GM19372 (cell line): Measurements from ENCODE around the gene LBX2.

Source experiments
- ATAC-seq: cut with Tn5 transposase; IDR thresholded peaks from one replicate; pipeline ENCODE4 v1.9.1; 2021; ENCODE audit warnings: mild to moderate bottlenecking, low read depth, moderate library complexity; ENCODE audit not compliant: unreplicated experiment

The LBX2 gene

DNA sequence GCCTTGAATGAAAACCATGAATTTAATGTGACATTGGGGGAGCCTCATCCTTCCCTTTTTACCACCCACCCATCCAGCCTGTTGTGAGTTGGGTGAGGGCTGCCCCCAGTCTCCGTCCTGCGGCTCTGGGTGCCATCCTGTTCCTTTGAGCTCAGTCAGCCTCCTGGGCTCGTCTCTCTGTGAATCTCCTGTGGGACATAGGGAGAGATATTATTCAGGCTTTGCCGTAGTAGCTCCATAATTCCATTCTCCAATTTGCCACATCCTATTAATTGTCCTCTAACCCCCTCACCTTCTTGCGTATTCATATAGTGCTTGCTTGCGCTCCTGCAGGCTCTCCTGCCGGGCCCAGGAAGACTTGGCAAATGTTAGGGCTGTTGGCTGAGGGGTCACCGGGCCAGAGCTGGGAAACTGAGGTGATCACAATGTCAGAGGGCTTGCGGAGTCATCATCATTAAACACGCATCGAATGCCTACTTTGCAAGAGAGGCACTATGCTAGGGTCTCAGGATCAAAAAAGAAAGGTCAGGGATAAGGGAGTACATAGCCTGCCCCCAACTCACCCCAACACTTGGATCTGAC, 27.3 kb upstream of the LBX2 start:
- ATAC-seq, result no peak

DNA sequence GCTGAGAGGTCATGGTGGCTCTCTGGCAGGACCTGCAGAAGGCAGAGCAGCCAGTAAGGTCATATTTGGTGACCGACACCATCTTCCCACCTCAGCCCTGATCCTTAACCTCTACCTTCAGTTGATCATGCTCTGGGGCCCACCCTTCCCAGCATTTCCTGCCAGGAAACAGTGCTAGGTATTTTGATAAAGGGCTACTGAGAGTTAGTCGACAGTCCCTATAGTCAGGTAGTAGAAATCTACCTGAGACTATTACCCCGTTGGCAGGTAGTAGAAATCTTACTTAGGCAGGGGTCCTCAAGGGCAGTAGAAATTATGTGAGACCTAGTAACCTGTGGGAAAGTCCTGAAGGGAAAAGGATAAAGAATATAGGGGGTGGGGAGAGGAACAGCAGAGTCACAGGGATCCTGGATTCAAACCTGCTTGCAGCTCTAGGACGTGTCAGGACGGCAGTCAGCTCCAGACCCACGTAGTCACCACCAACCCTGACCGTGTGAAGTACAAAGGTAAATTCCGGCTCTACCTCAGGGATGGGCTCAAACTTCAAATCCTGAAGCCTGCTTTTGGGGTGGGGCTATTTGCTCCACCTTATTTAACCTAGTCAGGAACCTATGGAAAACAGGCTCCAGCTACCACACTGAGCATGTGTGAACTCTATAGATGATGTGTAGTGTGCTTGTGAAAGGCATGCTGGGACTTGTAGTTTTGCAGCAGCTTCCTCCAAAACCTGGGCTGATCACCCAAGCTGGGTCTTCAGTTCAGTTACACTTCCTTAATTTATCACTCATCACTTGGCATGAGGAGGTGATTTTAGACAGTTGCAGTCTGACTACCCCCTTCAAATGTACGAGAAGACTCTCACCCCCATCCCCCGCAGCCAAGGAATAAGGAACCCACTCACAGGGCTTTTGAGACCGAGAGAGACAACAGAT, 26.6 kb upstream of the LBX2 start, which contains the start of gene DQX1:
DQX1 (minus strand) TSS at position 515 of the 932 bp plus-strand sequence; CDS start at position 13, 502 bp downstream.
- ATAC-seq, result no peak

DNA sequence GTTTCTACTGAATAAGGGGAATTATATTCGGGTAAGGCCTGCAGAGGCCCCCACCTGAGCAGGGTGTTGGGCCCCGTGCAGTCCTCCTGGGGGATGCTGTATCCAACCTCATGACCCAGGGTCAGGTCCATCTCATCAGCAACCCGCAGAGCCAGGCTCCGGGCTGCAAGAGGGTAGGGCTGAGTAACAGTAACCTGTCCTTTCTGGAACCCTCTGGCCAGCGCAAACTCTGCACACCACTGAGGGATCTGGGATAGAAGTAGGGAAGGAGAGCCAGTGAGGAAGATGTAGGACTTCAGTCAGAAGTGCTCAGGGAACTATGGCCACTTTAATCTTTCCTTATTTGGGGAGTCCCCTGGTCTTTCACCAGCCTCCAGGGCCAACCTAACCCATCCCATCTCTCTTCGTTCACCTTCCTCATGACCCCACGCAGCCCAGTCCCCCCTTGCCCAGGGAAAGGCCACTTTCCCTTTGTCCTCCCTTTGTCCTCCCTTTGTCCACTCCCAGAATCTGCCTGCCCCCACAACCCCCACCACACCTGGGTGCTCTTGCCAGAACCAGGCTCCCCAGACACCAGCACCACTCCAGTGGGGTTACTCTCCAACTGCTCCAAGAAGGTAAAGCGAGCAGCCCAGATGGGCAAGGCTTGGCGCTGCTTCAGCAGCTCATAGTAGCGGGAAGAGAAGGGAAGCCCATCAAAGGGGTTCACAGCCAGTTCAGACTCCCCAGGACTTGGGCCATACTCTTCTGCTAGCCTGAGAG, 25.7 kb upstream of the LBX2 start:
- no peak for ATAC-seq

DNA sequence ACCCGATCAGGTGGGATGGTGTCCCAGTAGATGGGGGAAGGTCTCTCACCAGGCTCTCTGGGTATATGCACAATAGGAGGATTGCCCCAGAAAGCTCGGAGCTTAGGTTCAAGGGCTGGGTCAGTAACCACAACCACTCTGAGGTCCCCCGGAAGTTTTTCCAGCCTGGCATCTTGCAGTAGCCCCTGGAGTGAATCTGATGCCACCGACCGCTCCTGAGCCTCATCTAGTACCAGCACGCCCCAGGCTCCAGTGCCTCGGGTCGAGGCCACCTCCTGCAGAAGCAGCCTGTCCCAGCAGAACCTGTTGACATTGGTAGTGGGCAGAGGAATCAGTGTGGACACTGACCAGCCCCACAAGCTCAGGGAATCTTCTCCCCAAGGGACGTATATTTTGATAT, 24.6 kb upstream of the LBX2 start:
- no peak for ATAC-seq

DNA sequence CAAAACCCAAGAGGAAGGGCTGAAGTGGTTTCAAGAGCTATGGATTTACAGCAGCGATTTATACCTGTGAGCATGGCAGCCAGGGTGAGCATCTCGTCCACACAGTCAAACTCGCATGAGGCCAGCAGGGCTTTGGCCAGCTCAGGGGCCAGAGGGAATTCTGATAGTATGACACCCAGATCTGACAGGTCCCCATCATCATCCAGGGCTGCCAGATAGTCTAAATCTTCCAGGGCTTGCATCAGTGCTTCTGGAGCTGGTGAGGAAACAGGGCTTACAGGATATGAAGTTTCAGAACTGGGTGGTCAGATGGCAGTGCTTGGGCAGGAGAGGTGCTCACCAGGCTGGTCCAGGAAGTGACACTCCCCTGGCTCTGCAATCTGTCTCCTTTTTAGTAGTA, 23.1 kb upstream of the LBX2 start:
- no peak for ATAC-seq

DNA sequence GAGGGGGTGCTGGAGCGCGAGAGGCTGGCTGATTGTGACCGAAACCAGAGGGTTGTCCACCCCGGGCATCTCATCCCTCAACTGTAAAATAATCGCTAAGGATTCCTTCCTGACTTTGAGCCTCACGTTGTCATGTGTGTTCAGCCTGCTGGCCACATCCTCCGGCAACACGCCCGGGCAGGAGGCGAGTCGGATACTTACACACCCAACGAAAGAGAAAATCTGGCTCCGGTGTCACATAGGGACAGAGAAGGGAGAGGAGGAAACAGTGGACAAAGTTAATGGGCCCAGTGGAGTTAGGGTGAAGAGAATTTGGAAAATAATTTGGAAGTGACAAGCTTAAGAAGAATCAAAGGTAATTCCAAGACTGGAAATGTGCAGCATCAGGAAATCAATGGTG, 17.2 kb upstream of the LBX2 start:
- no peak for ATAC-seq

DNA sequence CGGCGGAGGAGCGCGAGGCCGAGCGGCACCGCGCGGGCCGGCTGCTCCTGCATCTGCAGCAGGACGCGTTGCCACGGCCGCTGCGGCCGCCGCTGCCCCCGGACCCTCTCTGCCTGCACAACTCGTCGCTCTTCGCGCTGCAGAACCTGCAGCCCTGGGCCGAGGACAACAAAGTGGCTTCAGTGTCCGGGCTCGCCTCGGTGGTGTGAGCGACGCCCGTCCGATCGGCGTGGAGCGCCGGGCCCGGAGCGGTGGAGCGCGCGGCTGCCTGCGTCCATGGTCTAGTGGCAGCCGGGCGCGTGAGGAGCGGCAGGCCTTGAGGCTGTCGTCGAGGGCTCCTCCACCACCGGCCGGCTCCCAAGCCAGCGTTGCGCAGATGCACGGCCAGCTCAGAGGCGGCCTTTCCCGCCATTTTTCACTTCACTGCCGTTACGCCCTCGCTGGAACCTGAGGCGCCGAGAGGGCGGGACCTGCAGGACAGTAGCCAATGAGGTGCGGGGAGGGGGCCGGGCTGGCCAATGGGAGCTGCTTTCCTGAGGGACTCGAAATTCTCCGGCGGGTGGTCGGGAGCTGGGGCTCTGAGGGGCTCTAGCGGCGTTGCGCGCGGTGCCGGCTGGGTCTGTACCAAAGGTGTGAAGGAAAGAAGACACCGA, 16.7 kb upstream of the LBX2 start:
- peak; percentile 75 for ATAC-seq

DNA sequence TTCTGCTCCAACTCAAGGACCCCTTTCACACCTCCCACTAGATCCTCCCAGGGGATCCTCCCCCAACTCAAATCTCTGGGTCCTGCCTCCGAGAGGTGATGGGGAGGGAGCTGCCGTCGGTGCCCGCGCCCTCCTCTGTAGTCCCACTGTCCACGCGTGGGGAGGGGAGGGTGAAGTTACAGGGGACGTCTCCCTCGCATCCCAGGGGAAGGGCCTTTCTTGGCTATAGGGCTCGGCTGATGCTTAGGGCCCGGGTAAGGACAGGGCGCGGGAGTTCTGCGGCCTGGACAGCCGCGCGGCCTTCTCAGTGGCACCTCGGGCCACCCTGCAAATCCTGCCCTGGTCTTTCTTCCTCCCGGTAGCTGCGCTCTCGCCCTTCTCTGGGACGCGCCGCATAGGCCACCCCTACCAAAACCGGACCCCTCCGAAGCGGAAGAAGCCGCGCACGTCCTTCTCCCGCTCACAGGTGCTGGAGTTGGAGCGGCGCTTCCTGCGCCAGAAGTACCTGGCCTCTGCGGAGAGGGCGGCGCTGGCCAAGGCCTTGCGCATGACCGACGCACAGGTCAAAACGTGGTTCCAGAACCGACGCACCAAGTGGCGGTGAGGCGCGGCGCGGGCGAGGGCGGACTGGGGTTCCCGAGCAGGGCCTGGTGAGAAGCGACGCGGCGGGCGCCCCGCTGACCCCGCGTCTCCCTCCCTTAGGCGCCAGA, 16.0 kb upstream of the LBX2 start:
- no peak for ATAC-seq

DNA sequence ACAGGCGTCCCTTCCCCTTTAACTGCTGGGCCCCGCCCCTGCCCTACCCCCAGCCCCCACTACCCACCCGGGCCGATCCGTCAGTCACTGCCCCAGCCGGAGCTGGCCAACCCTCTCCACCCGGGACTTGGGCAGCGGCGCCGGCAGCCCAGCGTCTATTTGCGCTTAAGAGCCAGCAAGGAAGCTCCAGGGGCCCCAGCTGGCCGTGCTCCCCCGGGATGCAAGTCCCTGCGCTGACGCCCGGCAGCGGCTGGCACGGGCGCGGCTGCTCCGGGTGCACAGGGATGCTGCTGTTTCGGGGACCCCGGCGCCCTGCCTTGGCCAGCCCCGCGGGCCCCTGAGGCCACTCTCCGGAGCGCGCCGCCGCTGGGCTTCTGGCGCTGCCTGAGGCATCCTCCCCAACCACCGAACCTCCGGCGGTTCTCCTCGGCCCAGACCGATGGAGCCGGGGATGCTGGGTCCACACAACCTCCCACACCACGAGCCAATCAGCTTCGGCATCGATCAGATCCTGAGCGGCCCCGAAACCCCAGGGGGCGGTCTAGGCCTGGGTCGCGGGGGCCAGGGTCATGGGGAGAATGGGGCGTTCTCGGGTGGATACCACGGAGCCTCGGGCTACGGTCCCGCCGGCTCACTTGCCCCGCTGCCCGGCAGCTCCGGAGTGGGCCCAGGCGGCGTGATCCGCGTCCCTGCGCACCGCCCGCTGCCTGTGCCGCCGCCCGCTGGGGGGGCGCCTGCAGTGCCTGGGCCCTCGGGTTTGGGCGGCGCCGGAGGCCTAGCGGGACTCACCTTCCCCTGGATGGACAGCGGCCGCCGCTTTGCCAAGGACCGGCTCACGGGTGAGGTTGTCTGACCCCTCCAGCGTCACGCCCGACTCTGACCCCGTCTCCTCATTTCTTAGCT, 15.2 kb upstream of the LBX2 start, which contains the start of gene TLX2:
TLX2 (plus strand) TSS at position 83 of the 903 bp plus-strand sequence; CDS start at position 440, 357 bp downstream.
- ATAC-seq, result no peak

DNA sequence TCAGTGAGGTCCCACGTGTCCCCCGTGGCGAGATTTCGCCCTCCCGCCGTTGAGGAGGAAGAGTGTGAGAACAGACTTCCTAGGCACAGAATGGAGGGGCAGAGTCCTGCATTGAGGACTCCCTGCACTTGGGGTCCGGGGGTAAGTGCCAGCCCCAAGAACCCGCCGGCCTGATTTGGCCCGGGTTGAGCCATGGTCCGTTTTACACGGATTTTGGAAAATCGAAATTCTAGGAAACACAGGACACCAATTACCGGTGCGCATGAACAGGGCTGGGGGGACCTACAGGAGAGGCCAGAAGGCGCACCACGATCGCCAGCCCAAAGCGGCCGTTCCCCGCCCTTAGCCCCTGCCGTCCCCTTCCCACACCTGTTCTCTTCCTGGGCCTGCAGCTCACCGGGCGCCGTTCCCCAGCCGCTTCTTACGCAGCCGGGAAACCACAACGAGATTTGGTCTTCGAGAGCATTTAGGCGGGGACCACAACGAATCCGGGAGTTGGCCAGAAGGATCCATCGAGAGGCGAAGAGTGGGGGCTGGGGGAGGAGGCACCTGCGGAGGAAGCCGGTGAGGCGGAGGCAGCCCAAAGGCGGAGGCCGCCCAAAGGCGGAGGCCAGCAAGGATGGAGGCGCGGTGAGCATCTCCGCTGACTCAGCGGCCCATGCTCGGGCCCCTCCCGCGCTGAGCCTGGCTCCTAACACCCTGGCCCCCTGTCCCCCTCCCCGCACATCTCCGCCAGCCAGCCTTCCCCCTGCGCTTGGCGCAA, 14.4 kb upstream of the LBX2 start:
- ATAC-seq, result no peak

DNA sequence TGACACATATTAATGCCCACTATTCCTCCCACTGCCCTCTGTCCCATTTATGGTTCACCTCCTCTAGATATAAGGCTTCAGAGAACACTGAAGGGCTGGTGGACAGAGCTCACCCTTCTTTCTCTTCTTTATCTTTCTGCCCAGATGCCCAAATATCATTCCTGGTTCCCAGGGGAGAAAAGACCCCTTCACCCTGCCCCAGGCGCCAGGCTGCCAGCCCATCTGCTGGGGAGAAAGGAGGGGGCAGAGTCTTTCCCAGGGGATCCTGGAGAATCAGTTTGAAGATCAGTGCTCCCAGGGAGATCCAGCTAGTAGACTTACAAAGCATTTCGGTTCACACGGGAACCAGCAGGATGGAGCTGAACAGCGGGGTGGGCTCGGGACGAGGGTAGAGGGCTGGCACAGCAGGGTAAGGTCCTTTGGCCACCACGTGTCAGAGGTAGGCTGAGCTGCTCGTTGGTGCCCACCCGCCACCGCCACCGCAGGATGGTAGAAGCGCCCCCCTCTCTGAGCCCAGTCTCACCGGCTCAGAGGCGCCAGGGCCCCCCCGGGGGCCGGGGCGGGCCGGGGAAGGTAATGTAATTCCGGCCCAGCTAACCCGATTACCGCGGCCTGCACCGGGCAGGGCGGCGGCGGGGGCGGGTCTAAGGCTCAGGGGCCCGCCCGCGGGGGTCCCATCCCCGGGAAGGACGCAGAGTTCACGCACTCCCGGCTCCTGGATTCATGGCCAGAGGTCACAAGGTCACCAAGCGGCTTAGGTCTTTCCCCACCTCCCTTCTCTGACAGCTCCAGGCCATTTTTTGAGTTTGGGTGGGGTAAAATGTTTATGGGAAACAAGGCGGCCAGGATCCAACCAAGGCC, 13.6 kb upstream of the LBX2 start:
- no peak for ATAC-seq

DNA sequence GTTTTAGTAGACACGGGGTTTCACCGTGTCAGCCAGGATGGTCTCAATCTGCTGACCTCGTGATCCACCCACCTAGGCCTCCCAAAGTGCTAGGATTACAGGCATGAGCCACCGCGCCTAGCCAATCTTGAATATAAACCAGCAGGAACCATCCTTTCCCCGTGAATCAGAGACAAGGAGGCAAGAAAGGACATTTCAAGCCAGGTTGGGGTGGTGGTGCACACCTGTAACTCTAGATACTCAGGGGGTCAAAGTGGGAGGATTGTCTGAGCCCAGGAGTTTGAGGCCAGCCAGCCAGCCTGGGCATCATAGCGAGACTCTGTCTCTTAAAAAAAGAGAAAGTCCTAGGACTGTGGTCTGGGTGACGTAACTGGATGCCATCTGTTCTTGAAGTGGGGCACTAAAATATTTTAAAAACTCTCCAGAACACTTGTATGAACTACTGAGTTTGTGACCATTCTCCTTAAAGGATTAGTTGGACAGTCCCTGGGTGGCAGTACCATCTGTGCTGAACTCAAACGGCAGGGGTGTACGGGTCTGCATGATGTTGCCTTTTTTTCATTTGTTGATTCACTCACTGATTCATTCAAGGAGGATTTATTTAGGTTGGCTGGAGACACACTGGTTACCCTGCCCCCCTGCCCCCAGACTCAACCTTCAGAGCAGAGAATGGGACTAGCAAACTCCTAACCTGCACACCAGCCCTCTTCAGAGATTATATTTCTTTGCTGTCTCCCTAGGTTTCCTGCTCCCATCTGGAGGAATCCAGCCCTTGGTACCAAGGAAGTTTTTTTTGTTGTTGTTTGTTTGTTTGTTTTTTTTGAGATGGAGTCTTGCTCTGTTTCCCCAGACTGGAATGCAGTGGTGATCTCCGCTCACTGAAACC, 11.9 kb upstream of the LBX2 start:
- no peak for ATAC-seq

DNA sequence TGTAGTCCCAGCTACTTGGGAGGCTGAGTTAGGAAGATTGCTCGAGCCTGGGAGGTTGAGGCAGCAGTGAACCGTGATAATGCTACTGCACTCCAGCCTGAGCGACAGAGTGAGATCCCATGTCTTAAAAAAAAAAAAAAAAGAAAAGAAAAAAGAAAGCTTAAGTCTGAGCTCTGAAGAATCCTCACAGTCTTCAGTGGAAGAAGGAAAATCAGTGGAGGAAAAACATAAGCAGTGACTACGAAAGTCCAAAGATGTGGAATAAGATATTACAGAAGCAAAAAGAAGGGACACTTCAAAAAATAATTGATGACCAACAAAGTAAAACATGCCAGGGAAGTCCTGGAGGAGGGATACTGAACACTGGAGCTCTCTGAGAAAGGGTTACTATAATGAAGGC, 10.9 kb upstream of the LBX2 start:
- ATAC-seq, result no peak

DNA sequence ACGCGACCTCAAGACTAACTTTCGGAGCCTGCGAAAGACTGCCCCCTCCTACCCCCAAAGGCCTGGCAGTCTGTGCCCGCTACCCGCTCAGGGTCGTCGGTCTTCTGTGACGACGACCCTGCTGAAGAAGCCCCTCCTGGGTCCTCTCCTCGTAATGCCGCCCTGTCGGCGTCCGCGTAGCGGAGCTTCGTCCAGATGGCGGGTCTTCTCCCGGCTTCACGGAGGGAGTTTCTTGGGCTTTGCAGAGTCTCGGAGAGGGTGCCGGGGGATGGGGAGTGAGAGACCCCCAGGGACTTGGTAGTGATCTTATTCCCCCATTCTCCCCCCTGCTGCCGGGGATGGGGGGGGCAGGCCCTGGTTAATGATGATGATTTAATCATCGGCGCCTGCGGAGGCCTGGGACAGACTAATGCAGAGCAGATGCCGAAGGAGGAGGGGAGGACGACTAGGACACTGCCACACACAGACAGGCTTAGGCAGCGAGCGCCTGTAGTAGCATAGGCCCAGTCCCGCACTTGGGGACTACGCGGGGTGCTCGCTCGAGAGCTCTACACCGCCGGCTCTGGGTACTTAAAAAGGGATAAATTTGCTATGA, 8.6 kb upstream of the LBX2 start:
- ATAC-seq, result peak; percentile 7

DNA sequence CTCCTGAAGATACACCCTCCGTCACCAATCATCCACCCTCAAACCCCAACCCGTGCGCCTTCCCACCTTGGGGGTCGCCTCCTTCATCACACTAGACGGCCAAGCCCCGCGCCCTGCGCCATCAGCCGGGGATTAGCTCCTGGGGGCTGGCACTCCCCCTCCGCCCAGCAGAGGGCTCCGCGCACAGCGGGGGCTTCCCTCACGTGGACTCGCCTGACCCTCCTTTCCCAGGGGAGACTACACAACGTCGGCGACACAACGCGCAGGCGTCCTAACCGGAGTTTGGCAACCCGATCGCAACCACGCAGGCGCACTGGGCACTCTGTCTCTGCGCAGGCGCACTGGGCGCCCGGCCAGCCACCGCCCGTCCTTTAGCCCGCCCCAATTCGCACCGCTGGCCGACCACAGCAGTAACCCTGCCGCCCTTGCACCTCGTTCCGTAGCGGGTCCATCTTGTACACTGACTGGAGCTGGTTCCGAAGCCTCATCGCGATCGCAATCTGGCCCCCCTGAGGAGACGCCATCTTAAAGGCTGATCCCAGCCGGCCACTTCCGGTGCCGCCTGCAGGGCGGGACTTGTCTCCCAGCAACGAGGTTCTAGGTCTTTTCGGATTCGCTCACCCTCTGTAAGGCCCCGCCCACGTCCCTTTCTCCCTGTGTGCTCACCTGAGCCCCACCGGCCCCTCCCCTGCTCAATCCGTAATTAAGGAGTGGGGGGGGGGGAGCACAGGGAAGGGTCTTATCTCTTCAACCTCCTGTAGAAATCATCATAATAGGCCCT, 7.9 kb upstream of the LBX2 start, which contains the start of gene PCGF1:
PCGF1 (minus strand) TSS at position 551 of the 781 bp plus-strand sequence; CDS start at position 524, 27 bp downstream.
- ATAC-seq, result peak; percentile 91
